Measurements from ENCODE around the gene CLDN18.

DNA sequence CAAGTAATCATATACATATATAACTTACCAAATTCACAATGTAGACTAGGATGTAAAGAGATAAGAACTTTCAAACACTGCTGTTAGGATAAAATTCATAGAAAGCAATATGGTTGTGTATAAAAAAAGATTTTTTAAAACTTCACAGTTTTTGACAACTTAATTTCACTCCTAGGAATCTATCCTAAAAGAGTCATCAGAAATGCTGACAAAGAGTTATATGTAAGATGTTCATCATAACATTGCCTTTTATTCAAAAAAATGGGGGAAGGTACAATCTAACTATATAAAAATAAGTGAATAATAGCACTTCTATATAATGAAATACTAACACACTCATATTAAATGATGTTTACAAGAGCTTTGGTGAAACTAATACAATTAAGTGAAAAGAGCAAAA lies 4.3 kb upstream of the CLDN18 start:
- TF ChIP-seq EZH2 (IDR thresholded peaks at IDR 0.05) = no peak
- TF ChIP-seq POLR2AphosphoS5 (IDR thresholded peaks at IDR 0.05; ENCODE audit: borderline replicate concordance, low read depth, low read length) = no peak
- no peak for TF ChIP-seq FOXP2 (optimal IDR thresholded peaks at IDR 0.05; ENCODE audit: control extremely low read depth, extremely low read length, insufficient read depth)
